GM12801 (cell line): ENCODE results near the gene MCEMP1.

ENCODE experiments used
- TF ChIP-seq, protein P1 (sequence below): IDR thresholded peaks from one replicate; pipeline ENCODE4 v1.5.1; 2011; ENCODE audit warnings: control low read depth; ENCODE audit not compliant: insufficient read length; ENCODE audit errors: extremely low read depth

MCEMP1 gene

DNA sequence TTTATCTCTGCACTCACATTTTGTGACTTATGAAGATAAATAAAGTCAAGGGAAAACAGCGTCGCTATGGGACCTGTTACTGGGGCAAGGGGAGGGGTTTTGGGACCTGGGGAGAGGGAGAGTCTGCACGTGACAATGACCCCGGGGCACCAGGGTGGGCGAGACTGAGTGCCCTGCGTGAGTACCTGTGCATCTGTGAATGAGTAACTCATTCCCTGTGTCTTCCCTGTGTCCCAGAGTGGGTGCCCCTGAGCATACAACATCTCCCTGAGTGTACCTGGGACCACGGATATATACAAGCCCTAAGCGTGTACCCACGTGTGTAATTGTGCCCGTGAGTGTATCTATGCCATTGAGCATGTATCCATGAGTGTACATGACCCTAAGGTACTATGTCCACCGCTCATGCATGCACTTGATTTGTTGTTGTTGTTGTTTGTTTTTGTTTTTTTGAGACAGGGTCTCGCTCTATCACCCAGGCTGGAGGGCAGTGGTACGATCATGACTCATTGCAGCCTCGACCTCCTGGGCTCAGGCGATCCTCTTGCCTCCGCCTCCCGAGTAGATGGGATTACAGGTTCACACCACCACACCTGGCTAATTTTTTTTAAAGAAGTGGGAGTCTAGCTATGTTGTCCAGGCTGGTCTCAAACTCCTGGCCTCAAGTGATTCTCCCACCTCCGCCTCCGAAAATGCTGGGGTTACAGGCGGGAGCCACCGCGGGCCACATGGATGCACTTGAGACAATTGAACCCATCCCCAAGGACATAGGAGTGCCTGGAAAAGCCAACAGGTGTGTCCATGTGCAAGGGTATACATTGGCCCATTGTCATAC is 3.1 kb downstream of the MCEMP1 start:
- TF ChIP-seq, protein P1, sequence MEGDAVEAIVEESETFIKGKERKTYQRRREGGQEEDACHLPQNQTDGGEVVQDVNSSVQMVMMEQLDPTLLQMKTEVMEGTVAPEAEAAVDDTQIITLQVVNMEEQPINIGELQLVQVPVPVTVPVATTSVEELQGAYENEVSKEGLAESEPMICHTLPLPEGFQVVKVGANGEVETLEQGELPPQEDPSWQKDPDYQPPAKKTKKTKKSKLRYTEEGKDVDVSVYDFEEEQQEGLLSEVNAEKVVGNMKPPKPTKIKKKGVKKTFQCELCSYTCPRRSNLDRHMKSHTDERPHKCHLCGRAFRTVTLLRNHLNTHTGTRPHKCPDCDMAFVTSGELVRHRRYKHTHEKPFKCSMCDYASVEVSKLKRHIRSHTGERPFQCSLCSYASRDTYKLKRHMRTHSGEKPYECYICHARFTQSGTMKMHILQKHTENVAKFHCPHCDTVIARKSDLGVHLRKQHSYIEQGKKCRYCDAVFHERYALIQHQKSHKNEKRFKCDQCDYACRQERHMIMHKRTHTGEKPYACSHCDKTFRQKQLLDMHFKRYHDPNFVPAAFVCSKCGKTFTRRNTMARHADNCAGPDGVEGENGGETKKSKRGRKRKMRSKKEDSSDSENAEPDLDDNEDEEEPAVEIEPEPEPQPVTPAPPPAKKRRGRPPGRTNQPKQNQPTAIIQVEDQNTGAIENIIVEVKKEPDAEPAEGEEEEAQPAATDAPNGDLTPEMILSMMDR = no peak

DNA sequence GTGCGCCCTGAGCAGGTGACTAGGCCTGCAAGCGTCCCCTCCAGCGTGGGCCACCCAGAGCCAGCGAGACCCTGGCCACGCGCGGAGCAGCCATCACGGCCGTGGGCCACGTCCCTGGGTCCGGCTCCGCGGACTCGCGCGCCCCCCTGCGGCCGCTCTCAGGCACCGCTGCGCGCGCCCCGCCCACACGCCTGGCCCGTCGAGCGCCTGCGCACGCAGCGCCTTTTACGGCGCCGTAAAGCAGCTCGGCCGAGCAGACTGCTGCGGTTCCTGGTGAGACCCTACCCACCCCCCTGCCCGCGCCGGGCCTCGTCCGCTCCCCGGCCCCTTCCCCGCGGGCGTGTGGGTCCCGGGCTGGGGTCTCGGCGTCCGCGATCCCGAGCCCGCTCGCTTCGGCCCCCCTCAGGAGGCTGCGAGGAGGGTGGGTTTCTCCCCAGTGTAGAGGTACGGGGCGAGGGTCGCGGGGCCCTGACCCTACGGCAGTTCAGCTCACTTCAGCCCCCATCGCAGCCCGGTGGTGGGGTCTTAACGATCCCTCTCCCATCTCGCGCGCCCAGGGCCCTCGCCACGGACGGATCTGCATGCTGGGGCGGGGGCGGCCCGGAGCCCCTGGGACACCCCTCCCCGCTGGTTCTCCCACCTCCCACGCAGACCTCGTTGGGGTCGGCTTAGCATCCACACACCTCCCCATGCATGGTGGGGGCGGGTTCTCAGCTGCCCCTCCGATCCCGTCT is 3.9 kb downstream of the MCEMP1 start, which contains the start of gene TRAPPC5:
TSS of gene TRAPPC5 (plus strand) at position 228 of the 734 bp plus-strand sequence. CDS start 1,421 bp downstream, outside the sequence.
- TF ChIP-seq, protein P1 = no peak

DNA sequence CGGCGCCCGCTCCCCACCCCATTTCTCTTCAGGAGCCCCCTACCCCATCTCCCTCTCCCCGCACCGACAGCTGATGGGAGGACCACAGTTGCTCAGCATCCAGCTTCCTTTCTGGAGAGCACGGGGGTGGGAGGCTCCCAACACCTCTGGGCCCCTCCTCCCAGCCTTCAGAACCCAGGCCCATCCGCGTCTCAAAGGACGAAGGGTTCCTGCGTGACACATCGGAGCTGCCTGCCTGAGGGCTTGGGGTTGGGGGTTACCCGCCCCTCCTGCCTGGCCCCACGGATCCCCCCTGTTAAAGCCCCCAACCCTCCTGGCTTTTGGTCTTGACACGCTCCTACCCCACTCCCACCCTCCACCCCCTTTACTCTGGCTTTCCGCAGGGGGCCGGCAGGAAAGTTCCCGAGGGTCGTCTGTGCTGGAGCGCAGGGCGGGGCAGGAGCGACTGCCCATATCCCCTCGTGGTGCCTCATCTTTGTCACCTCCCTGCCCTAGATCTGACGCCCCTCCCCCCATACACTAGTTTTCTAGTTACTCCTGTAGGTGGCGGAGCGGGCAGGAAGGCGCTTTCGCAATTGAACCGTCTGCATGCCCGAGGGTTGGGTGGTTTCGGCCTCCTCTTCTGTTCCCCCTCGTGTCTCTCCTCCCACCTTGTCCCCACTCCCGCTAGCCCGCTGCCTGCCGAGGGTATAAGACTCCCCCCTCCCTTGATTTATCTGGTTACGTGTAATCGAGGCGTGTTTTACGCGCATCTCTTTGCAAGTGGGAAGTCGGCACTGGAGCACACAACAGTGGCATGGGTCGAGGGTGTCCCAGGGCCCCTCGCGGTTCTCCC is 4.7 kb downstream of the MCEMP1 start:
- TF ChIP-seq, protein P1 = no peak

DNA sequence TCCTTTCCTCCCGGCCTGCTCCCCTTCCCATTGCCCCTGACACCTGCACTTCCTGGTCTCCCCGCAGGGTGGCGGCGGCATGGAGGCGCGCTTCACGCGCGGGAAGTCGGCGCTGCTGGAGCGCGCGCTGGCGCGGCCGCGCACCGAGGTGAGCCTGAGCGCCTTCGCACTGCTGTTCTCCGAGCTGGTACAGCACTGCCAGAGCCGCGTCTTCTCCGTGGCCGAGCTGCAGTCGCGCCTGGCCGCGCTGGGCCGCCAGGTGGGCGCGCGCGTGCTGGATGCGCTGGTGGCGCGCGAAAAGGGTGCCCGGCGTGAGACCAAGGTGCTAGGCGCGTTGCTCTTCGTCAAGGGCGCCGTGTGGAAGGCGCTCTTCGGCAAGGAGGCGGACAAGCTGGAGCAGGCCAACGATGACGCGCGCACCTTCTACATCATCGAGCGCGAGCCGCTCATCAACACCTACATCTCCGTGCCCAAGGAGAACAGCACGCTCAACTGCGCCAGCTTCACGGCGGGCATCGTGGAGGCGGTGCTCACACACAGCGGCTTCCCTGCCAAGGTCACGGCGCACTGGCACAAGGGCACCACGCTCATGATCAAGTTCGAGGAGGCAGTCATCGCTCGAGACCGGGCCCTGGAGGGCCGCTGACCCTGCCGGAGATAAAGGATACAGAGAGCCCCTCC is 5.4 kb downstream of the MCEMP1 start:
- TF ChIP-seq, protein P1 = no peak

DNA sequence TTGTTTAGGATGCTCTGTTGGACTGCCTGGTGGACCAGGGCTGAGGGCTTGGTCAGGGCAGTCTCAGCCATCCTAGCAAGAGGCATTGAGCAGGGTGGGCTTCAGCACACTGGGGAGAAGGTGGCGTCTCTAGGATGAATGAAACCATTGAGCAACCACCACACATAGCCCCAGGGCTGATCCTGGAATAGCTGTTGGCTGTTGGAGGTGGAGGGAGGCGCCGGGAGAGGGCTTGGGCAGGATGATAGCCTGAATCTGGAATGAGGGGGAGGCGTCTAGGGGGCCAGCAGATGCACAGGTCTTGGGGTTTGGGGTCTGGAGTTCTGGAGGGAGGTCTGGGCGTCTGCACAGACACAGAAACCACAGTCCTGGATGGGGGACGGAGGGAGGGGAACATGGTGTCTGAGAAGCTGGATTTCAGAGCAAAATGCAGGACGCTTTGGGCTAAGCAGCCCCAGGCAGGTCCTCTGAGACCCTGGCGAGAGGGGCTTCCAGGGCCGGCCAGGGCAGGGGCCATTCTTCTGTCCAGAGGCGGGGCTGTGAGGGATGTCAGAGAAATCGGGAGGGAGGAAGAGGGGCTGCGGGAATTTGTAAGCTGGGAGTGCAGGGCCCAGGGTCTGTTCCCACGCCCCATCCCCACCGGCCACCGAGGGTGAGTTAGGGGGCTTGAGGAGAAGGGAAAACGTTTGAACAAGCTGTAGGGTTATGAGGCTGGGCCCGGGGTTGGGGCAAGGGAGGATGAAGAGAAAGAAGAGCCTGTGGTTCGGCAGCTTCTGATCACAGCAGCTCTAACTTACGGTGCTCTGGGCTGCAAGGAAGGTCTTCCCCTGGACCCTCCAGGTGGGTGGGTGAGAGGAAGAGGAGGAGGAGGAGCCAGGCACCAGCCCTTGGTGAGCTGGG is 8.9 kb downstream of the MCEMP1 start:
- TF ChIP-seq, protein P1 = no peak

DNA sequence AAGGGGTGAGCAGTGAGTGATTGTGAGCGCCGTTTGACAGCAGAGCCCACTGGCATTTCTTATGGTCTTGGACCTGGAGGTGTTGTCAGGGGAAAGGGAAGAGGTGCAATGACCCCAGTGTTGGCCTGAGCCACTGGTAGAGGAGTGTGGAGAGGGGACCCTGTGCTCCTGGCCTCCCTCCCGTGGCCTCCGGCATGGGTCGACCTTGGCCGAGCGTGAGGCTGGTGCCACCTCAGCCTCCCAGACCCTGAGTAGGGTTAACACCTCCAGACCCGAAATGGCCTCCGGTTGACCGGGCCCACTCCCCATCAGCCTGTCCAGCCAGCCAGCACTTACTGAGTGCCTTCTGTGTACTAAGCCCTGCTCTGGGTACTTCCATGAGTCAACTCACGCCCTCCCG is 10.3 kb downstream of the MCEMP1 start:
- TF ChIP-seq, protein P1 = no peak
